GM21723 (cell line): ENCODE results near the gene KANK4.
"Not testable (repeated sequence)": the region's sequence is repeated elsewhere in the genome, so short reads cannot be mapped to it uniquely, and the experiment has no call there.

Experiments
- ATAC-seq: cut with Tn5 transposase; IDR thresholded peaks from one replicate; pipeline ENCODE4 v1.9.1; 2021; ENCODE audit warnings: mild to moderate bottlenecking, moderate library complexity; ENCODE audit not compliant: unreplicated experiment

KANK4 gene

GRCh38 chr1:62241371-62242131 is 77.7 kb downstream of the KANK4 start:
- ATAC-seq: no peak

GRCh38 chr1:62240651-62241370 is 78.4 kb downstream of the KANK4 start:
- no peak for ATAC-seq

GRCh38 chr1:62239652-62240403 is 79.4 kb downstream of the KANK4 start:
- ATAC-seq: not testable (repeated sequence)

DNA sequence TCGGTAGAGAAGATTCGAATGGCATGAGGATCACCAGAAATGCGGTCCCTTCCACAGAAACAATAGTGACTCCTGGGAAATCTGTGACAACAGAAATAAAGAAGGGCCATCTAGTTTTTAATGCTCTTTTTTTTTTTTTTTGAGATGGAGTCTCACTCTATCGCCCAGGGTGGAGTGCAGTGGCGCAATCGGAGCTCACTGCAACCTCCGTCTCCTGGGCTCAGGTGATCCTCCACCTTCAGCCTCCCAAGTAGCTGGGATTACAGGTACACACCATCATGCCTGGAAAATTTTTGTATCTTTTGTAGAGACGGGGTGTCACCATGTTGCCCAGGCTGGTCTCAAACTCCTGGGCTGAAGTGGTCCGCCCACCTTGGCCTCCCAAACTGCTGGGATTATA is 80.7 kb downstream of the KANK4 start:
- ATAC-seq: no peak

DNA sequence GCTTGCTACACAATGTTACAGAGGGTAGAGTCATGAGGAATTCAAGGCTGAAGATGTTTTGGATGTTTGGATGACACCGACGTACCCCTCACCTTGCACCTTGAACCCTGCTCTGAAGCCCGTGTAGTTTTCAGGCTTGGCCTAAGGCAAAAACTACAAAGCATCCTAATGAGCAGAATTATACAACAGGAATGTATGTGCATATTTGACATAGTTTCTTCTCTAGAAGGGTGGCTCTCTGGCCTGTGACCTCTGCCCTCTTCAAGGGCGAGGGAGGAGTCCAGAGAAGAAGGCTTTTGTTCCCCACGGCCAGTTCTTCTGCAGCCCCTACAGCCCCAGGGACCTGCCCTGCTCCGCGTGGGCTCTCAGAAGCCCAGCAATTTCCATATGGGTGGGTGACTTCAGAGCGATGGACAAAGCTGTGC is 81.3 kb downstream of the KANK4 start:
- no peak for ATAC-seq

- no peak for ATAC-seq
These were observed 81.9 kb downstream of the KANK4 start for GRCh38 chr1:62237361-62237760.

DNA sequence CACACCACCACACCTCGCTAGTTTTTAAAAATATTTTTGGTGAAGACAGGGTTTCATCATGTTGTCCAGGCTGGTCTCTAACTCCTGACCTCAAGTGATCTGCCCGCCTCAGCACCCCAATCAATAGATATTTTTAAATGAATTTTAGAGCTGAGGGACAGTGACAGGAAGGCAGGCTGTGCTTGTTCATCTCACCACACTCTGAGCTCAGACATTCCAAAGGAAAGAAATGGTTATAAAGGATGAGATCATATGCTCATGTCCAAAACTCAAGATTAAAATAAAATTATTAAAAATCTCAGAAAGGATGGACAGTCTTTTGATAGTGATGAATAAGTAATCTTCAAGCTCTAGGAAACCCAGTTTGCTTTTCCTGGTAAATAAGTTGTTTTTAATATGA is 83.7 kb downstream of the KANK4 start:
- ATAC-seq: no peak

- no peak for ATAC-seq
These were observed 84.5 kb downstream of the KANK4 start for GRCh38 chr1:62234688-62235087.

DNA sequence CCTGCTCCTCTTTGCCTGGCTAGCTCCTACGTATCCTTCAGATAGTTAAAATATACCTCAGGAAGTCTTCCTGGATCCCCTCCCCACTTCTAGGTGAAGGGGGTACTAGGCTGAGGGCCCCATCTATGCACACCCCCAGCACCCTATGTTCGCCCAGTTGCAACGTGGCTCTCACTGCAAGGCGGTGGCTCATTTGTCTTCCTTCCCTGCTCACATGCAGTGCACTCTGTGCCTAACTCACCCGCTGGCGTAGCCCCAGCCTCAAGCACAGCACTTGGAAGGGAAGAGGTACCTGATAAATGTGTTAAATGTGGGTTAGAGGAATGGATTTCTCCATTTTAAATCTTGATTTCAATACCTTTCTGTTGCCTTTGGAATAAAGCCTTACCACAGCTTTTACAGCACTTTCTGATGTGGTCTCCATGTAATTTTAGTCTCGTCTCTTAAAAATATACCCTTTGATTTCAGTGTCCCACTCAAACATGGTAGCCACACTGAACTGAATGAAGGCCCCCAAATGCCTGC is 85.2 kb downstream of the KANK4 start:
- ATAC-seq: no peak

DNA sequence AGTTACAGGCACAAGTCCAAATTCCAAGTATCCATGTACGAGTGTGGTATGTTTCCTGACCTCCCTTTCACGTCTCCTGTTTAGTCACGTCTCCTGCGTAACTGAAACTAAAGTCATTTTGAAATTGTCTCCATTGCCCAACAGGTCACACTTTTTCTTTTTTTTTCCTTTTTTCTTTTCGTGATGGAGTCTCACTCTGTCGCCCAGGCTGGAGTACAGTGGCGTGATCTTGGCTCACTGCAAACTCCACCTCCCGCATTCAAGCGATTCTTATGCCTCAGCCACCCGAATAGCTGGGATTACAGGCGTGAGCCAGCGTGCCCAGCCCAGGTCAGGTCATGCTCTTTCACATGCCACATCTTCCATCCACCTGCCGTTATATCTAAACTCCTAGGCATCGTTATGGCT is 86.4 kb downstream of the KANK4 start:
- ATAC-seq: no peak

- ATAC-seq: no peak
These were observed 88.5 kb downstream of the KANK4 start for GRCh38 chr1:62230718-62231117.

DNA sequence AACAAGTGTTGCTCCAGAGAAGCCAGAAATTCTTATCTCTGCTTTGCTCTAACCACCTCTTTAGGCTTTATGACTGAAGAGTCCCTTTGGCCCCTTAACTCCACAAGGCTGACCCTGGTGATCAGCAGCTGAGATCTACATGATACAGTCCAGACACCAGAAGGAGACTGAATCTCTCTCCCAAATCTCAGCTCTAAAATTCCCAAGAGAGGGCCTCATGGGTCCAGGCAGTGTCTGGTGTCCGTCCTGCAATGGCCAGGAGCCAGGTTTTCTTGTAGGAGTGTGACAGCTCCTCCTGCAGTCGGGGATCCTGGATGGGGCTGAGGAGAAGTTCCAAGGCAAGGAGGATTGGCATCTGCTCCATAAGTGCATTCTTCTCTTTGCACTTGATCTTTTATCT is 89.3 kb downstream of the KANK4 start:
- ATAC-seq: no peak

DNA sequence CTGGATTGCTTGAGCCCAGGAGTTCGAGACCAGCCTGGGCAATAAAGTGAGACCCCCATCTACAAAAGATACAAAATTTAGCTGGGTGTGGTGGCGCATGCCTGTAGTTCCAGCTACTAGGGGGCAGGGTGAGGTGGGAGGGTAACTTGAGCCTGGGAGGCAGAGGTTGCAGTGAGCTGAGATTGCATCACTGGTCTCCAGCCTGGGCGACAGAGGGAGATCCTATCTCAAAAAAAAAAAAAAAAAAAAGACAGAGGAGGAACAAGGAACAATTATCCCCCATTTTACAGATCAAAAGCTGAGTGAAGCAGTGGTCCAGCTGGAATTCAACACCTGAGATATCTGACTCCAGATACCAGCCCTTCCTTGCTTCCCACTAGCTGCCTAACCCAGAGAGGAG is 89.8 kb downstream of the KANK4 start:
- ATAC-seq: no peak

GRCh38 chr1:62228883-62229187 is 90.4 kb downstream of the KANK4 start:
- ATAC-seq: no peak

- no peak for ATAC-seq
These were observed 90.9 kb downstream of the KANK4 start for GRCh38 chr1:62228136-62228882.

- no peak for ATAC-seq
These were observed 91.7 kb downstream of the KANK4 start for GRCh38 chr1:62227496-62227895.

GRCh38 chr1:62224182-62224581 is 95.1 kb downstream of the KANK4 start:
- ATAC-seq: no peak

- ATAC-seq: no peak
These were observed 96.9 kb downstream of the KANK4 start for GRCh38 chr1:62222321-62222720.

DNA sequence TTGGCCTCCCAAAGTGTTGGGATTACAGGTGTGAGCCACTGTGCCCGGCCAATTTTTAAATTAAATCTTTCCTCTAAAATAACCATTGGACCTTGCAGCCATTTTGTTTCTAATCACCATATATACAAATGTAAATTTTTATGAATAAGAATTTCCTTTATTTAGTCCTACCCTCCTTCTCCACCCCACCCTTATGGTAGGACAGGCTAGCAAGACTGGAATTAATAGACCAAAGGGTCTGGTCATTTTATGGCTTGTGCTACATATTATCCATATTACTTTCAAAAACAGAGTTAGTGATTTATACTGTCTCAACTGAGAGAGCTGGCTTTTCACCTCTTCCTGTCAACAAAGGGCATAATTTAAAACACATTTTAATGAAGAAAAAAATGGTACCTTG is 98.1 kb downstream of the KANK4 start:
- no peak for ATAC-seq

DNA sequence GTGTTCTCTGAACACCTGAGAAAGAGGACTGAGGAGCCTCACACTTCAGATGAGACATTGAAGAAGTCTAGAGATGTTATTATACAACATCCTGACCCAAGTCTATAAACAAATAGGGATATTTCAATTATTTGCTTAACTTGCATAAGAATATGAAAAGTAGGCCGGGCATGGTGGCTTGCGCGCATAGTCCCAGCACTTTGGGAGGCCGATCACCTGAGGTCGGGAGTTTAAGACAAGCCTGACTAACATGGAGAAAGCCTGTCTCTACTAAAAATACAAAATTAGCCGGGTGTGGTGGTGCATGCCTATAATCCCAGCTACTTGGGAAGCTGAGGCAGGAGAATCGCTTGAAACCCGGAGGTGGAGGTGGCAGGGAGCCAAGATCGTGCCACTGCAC is 98.8 kb downstream of the KANK4 start:
- ATAC-seq: not testable (repeated sequence)

- ATAC-seq: no peak
These were observed 100.6 kb downstream of the KANK4 start for GRCh38 chr1:62218604-62219003.
